GM18951 (cell line): ENCODE results near the gene ACP3.
"Not testable (repeated sequence)": the region's sequence is repeated elsewhere in the genome, so short reads cannot be mapped to it uniquely, and the experiment has no call there.

ENCODE experiments used
- POLR2A ChIP-seq: IDR thresholded peaks from 4 replicates; pipeline ENCODE4 v1.6.1; 2011; ENCODE audit warnings: mild to moderate bottlenecking; ENCODE audit not compliant: insufficient read length, insufficient read depth; ENCODE audit errors: extremely low read depth
- in situ Hi-C: fragments of 300-500 bp; cut with MboI; formaldehyde crosslinking; loops from one replicate; pipeline ENCODE4 v1.12.0; 2022; ENCODE audit warnings: low sequenced_read_pairs, mixed read lengths, inconsistent platforms; ENCODE audit not compliant: unreplicated experiment

ACP3 gene

DNA sequence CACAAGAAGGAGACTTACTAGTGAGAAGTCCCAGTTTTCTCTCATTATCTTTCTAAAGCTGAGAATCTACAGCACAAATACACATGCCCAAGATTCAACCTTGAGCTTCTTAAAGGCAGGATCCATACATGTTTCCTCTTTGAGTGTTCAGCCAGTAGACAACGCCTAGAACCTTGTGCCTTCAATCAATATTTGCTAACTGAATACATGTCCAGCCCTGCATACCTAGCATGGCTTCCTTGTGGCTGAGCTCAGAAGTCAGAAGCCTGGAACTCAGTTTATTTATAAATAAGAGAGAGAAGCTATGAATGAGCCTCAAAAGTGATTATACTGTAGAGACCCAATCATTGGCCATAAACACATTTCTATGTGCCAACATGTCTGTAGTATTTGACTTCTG, 43.5 kb downstream of the ACP3 start:
- in situ Hi-C loops, result no loop called here
- no peak for TF ChIP-seq POLR2A

DNA sequence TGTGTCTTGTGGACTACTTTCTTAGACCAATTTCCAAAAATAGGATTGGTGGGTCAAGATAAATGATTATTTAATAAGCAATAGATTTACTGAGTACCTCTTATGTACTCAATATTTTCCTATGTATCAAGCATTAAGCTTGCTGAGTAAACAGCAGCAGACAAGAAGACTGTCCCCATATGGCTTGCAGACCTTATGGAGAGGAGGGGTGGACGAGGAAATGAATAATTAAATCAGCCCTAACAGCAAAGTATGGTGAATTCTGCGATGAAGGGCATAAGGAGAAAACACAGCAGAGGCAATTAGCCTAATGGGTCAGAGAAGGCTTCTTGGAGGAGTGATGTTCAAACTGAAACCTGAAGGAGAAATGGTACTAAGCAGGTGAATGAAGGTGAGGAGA, 45.1 kb downstream of the ACP3 start:
- no peak for TF ChIP-seq POLR2A
- in situ Hi-C loops, result no loop called here

DNA sequence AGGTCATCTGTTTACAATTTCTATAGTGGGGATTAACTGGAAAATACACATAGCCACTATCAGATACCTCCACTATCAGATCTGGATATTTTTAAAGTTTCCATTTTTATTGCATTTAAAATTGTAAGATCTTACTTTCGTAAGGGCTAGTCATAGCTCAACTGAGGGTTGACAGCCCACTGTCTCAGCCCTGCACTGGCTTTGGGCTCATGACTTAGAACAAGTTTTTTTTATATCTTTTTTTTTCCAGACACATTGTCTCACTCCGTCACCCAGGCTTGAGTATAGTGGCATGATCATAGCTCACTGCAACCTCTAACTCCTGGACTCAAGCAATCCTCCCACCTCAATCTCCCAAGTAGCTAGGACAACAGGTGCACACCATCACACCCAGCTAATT, 51.3 kb downstream of the ACP3 start:
- no peak for TF ChIP-seq POLR2A
- in situ Hi-C loops, result no loop called here

DNA sequence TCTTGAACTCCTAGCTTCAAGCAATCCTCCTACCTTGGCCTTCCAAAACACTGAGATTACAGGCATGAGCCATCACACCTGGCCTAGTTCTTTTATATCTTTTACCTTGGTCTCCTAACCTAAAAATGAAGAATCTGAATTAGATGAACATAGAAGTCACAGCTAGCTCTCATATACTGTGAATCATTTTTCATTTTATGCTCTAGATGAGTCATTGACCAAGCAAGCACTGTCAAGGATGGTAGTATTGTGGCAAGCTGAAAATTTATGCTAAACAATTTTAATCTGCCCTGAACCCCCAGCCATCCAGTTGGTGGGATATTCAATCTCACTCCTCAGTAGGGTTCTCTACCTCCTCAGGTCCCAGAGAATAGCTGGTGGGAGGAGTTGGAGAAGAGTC, 51.8 kb downstream of the ACP3 start:
- in situ Hi-C loops, result no loop called here
- TF ChIP-seq POLR2A, result no peak

DNA sequence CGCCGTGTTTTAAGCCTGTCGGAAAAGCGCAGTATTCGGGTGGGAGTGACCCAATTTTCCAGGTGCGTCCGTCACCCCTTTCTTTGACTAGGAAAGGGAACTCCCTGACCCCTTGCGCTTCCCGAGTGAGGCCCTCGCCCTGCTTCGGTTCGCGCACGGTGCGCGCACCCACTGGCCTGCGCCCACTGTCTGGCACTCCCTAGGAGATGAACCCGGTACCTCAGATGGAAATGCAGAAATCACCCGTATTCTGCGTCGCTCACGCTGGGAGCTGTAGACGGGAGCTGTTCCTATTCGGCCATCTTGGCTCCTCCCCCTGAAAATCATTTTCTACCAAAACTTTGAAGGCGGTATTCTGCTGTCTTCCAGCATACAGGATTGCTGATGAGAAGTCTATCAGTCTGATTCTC, 59.7 kb downstream of the ACP3 start:
- in situ Hi-C loops, result not testable (repeated sequence)

DNA sequence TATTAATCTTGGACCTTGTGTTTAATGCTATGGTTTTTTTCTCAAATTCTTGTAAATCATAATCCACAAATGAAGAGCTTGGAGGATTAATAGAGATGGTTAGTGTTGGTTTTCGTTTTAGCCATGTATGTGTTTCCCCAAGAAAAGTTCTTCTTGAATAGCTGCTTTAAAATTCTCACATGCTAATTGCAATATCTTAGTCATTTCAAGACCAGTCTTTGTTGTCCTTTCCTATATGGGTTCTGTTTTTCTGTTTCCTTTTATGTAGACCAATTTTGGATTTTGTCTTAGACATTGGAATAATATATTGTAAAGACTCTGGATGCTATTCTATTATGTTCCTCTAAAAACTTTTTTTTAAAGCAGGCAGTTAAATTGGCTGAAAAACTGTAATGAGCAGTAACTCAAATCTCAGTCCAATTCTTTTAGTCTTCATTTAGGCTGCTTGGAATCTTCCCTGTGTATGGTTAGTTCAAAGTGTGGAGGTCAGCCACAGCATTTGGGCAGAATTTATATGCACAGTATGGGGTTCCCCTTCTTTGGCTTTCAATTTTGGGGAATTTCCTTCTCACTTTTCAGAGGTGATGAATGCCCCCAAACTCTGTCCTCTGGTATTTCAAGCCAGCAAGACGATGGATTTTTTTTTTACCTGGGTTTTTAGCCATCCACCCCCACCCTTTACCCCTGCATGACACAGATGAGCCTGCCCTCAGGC, 61.0 kb downstream of the ACP3 start:
- TF ChIP-seq POLR2A, result no peak
- in situ Hi-C loops, result no loop called here

DNA sequence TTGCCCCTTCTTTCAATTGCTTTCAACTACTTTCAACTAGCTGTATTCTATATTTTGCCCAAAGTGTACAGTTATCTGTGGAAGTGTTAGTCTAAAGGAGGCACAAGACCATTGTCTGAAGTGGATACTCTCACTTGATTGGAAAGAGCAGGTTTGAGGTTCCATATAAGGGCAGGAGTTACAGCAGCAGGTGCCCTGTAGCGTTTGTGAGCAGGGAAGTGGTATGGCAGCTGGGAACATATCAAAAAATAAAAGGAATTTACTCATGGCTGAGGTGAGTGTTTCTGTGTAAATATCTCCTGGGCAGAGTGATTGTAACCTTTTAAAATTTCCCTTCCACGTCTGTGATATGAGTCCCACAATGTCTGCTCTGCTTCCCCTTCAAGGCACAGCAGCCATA, 61.6 kb downstream of the ACP3 start:
- in situ Hi-C loops, result no loop called here
- no peak for TF ChIP-seq POLR2A

DNA sequence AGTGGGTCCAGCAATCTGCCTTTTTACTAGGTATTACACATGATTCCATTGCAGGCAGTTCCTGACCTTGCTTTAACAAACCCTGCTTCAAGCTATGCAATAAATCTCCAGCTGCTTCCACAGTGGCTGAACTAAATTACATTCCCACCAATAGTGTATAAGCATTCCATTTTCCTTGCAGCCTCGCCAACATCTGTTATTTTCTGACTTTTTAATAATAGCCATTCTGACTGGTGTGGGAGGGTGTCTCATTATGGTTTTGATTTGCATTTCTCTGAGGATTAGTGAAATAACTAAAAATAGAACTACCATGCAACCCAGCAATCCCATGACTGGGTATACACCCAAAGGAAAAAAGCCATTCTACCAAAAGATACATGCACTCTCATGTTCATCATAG, 63.7 kb downstream of the ACP3 start:
- TF ChIP-seq POLR2A, result no peak
- in situ Hi-C loops, result no loop called here

DNA sequence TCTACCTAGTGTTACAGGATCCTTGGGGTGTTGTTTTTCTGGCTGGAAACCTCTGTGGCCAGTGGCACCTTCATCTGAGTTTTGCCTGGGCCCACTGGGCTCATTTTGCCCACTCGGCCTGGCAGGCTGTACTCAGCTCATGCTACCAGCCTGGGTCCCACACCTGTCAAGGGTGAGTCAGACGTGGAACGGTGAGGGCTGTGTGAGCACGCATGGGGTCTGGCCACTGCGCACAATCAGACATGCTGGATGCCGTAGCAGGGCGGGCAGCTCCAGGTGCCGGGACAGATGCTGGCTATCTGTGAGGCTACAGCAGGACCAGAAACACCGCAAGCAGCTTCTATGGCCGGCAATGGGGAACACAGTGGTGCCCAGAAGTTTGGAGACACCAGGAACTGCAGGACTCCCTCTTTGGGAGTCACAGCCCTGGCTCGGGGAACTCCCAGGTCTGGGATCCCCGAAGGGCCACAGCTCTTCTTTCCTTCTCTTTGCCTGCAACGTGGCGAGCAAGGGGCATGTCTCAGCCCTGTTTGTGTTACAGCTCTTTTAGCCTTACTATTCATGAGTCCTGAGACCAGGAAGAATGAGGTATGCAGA, 64.2 kb downstream of the ACP3 start:
- in situ Hi-C loops, result no loop called here
- no peak for TF ChIP-seq POLR2A

DNA sequence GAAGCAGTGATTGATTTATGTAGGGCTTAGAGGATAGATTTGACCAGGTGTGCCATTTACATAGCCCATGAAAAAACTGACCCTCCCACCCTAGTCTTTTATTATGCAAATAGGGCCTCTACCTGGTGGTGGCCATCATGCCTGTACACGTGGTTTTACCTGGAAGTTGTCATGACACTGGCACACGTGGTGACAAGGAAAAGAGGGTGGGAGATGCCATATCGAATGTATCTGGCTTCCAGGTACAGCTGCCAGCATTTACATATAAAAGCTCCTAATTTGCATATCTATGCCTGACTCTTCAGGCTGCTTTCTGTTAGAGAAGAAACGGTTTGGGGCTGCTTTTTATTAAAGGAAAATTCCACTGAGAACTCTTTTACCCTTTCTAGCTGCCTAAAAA, 65.1 kb downstream of the ACP3 start:
- TF ChIP-seq POLR2A, result no peak
- in situ Hi-C loops, result no loop called here

DNA sequence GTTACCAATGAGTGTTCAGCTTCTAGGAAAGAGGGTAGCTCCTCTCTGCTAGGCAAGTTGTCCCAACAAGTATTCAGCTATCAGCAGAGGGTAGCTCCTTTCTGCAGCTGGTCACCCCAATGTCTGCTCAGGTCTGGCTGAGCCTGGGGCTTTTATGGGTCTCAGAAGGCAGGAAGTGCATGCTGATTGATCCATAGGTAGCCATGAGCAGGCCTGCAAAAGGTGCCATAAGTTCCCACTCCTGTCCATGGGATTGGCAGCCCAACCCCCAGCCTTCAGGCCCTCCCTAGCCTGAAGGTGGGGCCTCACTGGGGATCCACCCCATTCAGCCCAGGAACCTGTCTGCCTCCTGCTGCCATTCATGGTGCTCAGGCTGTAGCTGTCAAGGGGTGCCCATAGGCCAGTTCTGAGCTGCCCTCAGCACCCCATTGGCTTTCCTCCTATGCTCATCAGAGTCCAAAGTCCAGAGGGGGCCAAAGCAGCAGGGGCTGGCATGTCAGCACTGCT, 65.5 kb downstream of the ACP3 start:
- no peak for TF ChIP-seq POLR2A
- in situ Hi-C loops, result no loop called here

DNA sequence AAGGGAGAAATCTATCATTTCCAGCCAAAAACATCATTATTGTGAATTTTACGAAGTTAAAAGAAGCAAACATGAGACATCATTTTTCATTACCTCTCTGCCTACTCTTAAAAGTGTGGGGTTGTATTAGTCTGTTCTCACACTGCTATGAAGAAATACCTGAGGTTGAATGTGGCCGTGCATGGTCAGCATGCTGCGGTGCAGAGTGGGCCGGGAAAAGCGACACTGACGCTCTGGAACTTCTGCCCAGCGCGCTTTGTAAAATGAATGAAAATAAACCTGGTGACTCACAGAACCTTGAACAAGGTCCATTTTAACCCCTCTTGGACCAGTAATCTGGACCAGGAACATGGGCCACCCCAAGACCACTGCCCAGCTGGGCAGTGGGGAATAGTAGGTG, 69.1 kb downstream of the ACP3 start:
- no peak for TF ChIP-seq POLR2A
- in situ Hi-C loops, result no loop called here

DNA sequence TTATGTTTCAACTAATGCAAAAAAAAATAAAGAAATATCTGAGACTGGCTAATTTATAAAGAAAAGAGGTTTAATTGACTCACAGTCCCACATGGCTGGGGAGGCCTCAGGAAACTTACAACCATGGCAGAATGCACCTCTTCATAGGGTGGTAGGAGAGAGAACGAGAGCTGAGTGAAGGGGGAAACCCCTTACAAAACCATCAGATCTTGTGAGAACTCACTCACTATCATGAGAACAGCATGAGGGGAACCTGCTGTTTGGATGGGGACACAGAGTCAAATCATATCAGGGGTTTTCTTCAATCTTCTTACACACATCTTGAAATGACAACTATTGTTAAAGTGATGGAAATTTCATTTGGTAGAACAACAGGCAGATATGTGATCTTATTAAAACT, 75.5 kb downstream of the ACP3 start:
- in situ Hi-C loops, result not testable (repeated sequence)

DNA sequence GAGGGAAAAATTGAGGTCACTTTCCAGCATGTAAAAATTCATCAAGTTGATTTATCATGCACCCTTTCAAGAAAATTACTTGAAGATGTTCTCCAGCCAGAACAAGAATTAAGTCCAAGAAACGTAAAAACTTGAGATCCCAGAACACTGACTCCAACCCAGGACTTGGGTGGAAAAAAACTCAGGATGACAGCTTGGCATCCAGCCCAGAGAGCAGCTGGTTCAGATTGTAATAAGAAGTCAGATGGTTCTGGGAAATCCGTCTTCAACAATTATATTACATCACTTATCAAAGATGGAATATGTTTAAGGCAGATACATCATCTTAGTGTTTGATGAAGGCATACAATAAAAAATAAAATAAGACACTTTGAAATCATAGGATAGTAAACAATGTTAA, 77.1 kb downstream of the ACP3 start:
- in situ Hi-C loops, result no loop called here
- no peak for TF ChIP-seq POLR2A
